SIG-M5 treated with dmso at 0.1 percent for 504 hours (cell line): Measurements from ENCODE around the gene RAB40B.

Experiments
- DNase-seq: peaks from one replicate; lab custom pipeline; 2025; ENCODE audit not compliant: unreplicated experiment; lab: John Stamatoyannopoulos, UW

RAB40B gene

DNA sequence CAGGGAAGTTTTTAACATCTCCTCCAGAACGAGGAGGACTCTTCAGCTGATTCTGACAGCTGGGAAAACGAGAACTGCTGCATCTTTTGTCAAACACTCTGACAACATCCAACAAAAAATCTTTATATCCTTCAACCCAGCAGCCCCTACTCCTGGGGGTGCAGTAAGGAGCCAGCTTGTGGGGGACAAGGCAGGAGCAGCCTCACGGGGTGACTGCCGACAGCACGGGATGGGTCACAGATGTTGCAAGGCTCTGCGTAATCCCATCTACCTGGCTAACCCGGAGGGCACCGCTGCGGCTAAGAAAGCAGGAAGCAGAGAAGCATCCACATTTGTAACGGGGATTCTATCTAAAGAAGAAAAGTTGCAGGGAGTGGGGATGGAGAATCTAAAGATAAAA is 78.9 kb downstream of the RAB40B start:
- no peak for DNase-seq

DNA sequence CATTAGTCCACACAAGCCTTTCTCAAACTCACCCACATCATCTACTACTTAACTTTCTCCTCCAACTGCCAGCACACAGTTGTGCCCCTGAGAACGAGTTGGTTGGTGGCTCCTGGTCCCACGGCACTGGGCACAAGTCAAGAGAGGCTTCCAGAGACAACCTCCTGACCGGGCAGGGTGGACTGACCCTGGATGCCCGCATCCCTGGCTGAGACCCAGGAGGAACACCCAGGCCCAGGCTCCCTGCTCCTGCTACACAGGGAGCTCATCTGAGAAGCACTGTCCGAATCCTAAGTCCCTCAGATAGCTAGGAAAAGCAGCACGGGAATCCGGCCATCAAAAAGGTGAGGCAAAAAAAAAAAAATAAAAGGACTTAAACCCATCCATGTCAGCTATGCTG is 79.3 kb downstream of the RAB40B start:
- DNase-seq: no peak

DNA sequence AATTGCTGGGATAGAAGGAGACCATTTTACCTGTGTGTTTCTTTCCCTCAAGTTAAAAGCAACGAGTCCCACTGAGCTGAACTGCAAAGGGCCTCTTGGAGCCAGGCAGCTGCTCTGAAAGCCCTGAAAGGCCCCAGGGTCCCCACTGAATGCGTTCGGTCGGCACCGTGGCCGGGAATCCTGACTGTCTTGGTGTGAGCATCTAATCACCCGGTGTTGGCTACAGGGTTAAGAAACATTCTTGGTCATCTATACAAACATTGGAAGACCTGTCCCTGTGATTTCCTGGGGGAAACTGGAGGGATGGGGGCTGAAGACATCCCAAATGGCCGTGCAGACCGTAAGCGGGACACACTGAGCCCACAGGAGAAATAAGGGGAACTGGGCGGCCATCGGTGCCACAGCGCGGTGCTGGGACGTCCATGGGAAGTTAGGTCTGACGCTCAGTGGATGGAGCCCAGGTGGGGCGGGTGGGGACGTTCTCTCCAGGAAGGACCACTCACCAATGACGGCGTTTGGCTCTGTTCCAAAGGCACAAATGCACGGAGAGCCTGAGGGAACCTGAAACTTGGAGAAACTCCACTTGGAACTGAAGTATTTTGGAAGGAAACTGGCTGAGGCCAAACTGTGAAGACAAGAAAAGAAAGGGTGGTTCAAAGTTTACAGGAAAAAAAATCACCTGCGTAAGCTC is 82.3 kb downstream of the RAB40B start:
- no peak for DNase-seq

DNA sequence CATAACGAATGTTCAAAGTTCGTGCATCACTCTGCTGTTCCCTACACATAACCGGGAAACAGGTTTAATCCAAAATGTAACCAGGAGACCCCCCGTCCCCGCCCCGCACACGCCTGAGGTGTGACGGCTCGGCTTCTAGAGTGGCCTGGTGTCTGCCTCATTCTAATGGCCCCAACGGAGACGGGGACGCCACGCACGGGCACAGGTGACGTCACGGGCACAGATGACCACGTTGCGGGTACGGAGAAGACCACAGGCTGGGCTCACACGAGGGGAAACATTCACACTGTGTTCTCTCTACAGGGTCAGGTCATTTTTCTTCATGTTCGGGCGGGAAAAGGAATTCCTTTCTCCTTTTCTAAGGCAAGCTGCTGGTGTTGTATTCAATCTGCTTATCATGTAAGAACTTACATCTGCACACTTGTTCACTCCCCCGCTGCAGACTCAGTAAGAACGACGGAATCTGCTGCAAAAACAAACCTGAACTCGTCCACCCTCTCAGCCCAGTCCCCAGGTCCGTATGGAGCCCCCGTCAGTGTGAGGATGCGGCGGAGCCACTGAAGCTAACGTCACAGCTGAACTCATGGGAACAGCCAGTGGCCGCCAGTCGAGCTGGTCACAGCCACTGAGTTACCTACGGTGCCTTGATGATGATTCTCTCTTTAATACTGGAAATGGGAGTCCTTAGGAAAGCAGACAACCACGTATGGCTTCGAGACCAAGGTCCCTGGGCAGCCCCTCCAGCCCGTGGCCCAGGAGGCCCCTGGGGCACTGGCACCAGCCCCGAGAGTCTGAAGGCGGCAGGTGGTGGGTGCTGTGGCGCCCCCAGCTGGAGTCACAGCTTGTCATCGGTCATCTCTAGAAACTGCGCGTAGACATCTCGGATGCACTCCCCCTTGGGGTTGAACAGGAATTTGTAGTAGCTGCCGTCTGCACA is 83.1 kb downstream of the RAB40B start:
- DNase-seq: no peak

DNA sequence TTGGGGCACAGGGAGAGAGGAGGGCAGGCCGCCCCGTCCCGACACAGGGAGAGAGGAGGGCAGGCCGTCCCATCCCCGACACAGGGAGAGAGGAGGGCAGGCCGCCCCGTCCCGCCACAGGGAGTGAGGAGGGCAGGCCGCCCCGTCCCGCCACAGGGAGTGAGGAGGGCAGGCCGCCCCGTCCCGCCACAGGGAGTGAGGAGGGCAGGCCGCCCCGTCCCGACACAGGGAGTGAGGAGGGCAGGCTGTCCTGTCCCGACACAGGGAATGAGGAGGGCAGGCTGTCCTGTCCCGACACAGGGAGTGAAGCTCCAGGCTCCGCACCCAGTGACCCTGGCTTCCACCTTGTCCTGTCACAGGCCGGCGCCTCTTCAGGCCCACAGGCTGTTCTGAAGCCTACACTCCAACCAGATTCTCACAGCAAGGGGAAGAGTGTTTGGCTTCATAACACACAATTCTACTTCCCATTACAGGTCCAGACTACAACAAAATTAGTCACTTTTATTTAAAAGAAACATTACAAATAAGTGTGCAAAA is 84.3 kb downstream of the RAB40B start:
- no peak for DNase-seq

DNA sequence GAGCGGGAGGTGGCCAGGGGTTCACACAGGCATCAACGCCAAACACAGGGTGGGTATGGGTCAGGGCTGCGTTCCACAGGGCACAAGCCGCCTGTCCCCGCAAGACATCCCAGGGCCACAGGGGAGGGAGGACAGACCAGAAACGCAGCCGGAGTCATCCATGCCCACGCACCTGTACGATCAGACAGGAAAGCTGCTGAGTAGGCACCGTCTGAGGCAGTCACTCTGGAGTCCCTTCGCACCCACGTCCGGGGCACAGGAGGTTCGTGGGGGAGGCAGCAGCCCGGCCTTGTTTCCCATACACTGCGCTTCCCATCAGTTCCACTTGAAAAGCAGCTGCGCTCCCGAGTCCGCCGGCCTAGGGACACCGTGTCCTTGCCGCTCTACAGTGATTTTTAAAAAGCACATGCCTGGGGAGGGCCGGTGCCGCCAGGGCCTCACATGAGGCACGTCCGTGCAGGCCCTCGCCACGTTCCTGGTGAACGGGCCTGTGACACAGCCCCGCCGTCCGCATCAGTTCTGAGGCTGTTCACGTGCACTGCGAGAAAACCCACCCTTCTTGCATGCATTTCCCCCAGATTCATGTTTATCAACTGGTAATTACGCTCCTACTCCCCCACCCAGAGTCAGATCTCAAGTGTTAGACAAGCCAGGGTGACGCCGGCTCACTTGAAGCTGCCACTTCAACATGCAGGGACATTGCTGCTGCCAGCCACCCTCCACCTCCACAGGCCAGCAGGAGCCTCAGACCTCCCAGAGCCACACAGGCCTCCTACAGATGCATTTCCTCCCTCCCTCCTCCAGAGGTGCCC is 85.0 kb downstream of the RAB40B start:
- no peak for DNase-seq

DNA sequence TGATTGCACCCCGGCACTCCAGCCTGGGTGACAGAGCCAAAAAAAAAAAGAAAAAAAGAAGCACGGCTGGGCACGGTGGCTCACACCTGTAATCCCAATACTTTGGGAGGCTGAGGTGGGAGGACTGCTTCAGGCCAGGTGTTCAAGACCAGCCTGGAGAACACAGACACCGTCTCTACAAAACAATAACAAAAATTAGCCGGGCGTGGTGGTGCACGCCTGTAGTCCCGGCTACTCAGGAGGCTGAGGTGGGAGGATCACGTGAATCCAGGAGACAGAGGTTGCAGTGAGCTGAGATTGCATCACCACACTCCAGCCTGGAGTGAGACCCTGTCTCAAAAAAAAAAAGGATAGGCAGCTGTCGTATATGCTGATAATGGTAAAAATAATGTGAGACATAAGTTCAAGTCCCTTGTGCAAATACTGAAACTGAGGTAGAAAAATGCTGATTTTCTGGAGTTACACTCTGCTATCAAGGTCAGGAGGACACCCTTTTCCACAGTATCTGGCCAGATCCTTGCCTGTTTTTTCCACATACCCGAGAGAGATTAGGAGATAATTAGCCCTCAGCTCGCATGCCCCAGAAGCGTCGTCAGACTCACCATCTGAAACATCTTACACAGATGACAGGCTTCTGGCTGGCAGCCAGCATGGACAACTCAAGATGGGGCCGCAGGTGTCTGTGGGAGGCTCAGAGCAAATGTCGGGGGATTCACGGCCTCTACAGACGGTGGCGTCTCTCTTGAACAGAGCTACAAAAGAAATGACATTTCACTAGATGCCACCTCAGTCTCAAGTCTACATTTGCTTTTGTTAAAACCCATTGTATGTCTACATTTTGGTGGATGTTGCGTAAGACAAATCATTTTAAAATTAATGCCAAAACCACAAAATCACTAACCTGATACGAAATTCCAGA is 87.1 kb downstream of the RAB40B start:
- no peak for DNase-seq

DNA sequence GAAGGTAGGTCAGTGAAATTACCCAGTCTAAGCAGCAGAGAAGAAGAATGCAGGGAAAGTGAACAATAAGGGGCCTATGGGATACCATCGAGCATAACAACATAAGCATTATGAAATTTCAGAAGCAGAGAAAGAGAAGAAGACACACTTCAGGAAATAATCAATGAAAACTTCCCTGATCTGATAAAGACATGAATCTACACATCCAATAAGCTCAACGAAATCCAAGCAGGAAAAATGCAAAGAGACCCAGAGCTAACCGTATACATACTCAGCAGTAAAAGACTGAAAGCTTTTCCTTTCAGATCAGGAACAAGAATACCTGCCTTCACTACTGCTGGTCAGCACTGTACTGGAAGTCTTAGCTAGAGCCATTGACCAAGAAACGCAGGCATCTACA is 88.8 kb downstream of the RAB40B start:
- no peak for DNase-seq

DNA sequence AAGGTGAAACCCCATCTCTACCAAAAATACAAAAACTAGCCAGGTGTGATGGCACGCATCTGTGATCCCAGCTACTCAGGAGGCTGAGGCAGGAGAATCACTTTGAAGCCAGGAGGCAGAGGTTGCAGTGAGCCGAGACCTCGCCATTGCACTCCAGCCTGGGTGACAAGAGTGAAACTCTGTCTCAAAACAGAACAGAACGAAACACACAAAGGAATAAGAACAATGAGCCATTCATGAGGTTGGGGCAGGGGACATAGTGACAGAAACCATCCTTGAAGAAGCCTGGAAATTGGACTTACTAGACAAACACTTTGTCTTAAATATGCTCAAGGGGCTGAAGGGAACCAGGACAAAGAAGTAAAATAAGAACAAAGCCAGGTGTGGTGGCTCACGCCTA is 89.7 kb downstream of the RAB40B start:
- no peak for DNase-seq

DNA sequence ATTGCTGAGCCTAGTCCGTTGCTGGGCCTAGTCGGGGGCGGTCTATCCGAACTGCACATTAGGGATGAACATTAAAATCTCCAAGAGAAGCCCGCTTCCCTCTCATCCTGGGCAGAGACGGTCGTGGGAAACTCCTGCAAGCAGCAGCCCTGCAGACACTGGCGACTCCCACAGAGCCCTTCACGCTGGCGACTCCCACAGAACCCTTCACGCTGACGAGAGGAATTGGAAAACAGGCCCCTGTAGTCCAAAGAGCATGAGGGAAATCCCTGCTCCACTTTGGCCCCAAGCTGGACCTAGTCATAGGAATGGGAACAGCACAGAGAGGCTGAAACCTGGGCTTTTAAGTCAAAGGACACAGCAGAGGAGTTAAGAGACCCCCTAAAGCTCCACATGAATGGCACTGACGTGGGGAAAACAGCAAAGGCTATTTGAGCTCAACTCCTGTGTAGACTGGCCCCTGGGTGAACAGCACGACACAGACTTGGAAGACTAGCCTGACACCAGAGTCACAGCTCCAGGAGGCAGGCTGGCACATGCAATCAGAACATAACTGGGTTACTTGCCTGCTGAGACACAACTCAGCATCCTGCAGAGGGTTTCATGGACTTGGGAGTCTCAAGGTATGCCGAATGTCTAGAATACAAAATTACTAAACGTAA is 92.4 kb downstream of the RAB40B start:
- DNase-seq: no peak
